Measurements from ENCODE around the gene ATP8B4. TPM values are rescaled to one million over a fixed set of nuclear protein-coding genes. Genes with fewer than 3 reads are reported as not detected.

The ATP8B4 gene
- total RNA-seq, 2 donors from 2014 or later: 8.3 to 55.7 TPM

- H3K36me3 ChIP-seq: no peaks in the 10 kb centered on the region
- WGBS: 100% methylated on average over 1 of the region's 1 CpG
- no peak for TF ChIP-seq POLR2A (IDR thresholded peaks at IDR 0.05)
- TF ChIP-seq POLR2AphosphoS5 (IDR thresholded peaks at IDR 0.05): no peak
- no peak for TF ChIP-seq CTCF (IDR thresholded peaks at IDR 0.05)
Observed at GRCh38 chr15:50131617-50132016, 12.6 kb upstream of the ATP8B4 start.

GRCh38 chr15:50128266-50128665 lies 9.2 kb upstream of the ATP8B4 start:
- DNase-seq (ENCODE audit: low spot score): no peak
- TF ChIP-seq POLR2AphosphoS5 (IDR thresholded peaks at IDR 0.05): no peak
- TF ChIP-seq CTCF (IDR thresholded peaks at IDR 0.05): no peak
- TF ChIP-seq POLR2A (IDR thresholded peaks at IDR 0.05): no peak
- no peak overlapping the region for H3K4me3 ChIP-seq
- H3K4me1 ChIP-seq (replicated peaks): no peaks in the 10 kb centered on the region
- no peaks in the 10 kb centered on the region for H3K27me3 ChIP-seq (replicated peaks; ENCODE audit: insufficient read depth)
- H3K36me3 ChIP-seq: no peaks in the 10 kb centered on the region
- intact Hi-C loops (cut with DNase I): no loop called here
- H3K27ac ChIP-seq: no peak overlapping the region
- no peaks in the 10 kb centered on the region for H3K9me3 ChIP-seq

More at GRCh38 chr15:50131617-50132016, 12.6 kb upstream of the ATP8B4 start:
- Histone ChIP-seq H3K4me3 (no peak overlapping the region), H3K27ac (no peak overlapping the region), H3K27me3 (replicated peaks; ENCODE audit: insufficient read depth) (no peaks in the 10 kb centered on the region), H3K4me1 (replicated peaks) (no peaks in the 10 kb centered on the region), H3K9me3 (no peaks in the 10 kb centered on the region)
- intact Hi-C loops (cut with DNase I): no loop called here
- DNase-seq (ENCODE audit: low spot score): no peak

GRCh38 chr15:50127255-50127777 lies 8.3 kb upstream of the ATP8B4 start:
- WGBS: 97% methylated on average over 4 of the region's 4 CpGs
- H3K27me3 ChIP-seq (replicated peaks; ENCODE audit: insufficient read depth): no peaks in the 10 kb centered on the region
- TF ChIP-seq POLR2A (IDR thresholded peaks at IDR 0.05): no peak
- TF ChIP-seq POLR2AphosphoS5 (IDR thresholded peaks at IDR 0.05): no peak
- TF ChIP-seq CTCF (IDR thresholded peaks at IDR 0.05): no peak
- no peaks in the 10 kb centered on the region for H3K36me3 ChIP-seq
- no peaks in the 10 kb centered on the region for H3K4me1 ChIP-seq (replicated peaks)
- H3K9me3 ChIP-seq: no peaks in the 10 kb centered on the region
- no peak overlapping the region for H3K4me3 ChIP-seq
- intact Hi-C loops (cut with DNase I): no loop called here
- no peak overlapping the region for H3K27ac ChIP-seq
- no peak for DNase-seq (ENCODE audit: low spot score)

GRCh38 chr15:50126072-50126471 lies 7.0 kb upstream of the ATP8B4 start:
- Histone ChIP-seq H3K27me3 (replicated peaks; ENCODE audit: insufficient read depth) (no peaks in the 10 kb centered on the region), H3K4me1 (replicated peaks) (no peaks in the 10 kb centered on the region), H3K36me3 (no peaks in the 10 kb centered on the region), H3K9me3 (no peaks in the 10 kb centered on the region), H3K27ac (no peak overlapping the region), H3K4me3 (no peak overlapping the region)
- DNase-seq (ENCODE audit: low spot score): no peak
- TF ChIP-seq POLR2AphosphoS5 (IDR thresholded peaks at IDR 0.05) (no peak), POLR2A (IDR thresholded peaks at IDR 0.05) (no peak), CTCF (IDR thresholded peaks at IDR 0.05) (no peak)
- intact Hi-C loops (cut with DNase I): no loop called here
- WGBS: 73% methylated on average over 4 of the region's 4 CpGs

- Histone ChIP-seq H3K36me3 (no peaks in the 10 kb centered on the region), H3K4me1 (replicated peaks) (no peaks in the 10 kb centered on the region), H3K27ac (no peak overlapping the region), H3K4me3 (no peak overlapping the region), H3K27me3 (replicated peaks; ENCODE audit: insufficient read depth) (no peaks in the 10 kb centered on the region), H3K9me3 (no peaks in the 10 kb centered on the region)
- intact Hi-C loops (cut with DNase I): no loop called here
- TF ChIP-seq CTCF (IDR thresholded peaks at IDR 0.05) (no peak), POLR2A (IDR thresholded peaks at IDR 0.05) (no peak), POLR2AphosphoS5 (IDR thresholded peaks at IDR 0.05) (no peak)
- no peak for DNase-seq (ENCODE audit: low spot score)
Observed at GRCh38 chr15:50124631-50125030, 5.6 kb upstream of the ATP8B4 start.

Measured in prostate gland (tissue), 2 donors.